ENCODE results near the gene HPSE2.

HPSE2 gene

DNA sequence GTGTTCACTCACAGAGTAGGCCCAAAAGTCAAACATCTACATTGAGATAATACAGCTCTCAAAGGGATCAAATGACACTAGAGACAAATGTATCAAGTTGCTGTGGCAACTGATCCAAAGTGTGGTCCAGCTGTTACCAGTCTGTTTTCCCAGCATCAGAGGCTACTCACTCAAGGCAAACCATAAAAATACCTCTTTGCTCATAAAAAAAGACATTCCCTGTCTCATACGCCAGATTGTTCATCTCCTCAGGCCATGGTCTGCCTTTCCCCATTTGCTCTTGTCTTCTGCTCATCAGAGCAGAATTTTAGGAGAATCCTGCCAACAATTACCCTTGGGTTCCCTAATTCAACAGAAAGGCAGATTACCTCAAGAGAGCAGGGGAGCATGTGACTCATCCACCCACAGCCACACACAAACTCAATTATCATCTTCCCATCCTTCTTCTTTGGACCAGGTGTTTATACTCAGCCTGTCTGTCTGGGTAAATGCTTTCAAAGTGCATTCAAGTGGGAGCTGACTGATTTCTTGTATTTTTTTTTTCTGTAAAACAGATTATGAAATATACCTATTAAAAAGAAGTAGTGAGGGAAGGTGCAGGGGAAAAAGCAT, 562.4 kb downstream of the HPSE2 start:
- DNase-seq = no peak
- TF ChIP-seq, protein P1, sequence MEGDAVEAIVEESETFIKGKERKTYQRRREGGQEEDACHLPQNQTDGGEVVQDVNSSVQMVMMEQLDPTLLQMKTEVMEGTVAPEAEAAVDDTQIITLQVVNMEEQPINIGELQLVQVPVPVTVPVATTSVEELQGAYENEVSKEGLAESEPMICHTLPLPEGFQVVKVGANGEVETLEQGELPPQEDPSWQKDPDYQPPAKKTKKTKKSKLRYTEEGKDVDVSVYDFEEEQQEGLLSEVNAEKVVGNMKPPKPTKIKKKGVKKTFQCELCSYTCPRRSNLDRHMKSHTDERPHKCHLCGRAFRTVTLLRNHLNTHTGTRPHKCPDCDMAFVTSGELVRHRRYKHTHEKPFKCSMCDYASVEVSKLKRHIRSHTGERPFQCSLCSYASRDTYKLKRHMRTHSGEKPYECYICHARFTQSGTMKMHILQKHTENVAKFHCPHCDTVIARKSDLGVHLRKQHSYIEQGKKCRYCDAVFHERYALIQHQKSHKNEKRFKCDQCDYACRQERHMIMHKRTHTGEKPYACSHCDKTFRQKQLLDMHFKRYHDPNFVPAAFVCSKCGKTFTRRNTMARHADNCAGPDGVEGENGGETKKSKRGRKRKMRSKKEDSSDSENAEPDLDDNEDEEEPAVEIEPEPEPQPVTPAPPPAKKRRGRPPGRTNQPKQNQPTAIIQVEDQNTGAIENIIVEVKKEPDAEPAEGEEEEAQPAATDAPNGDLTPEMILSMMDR (IDR thresholded peaks at IDR 0.05; ENCODE audit: low read depth, low read length) = no peak
- Histone ChIP-seq H3K27me3 (ENCODE audit: insufficient read depth, low read depth, severe bottlenecking) (peaks cover 54% of the 10 kb centered on the region), H3K27ac (no peak overlapping the region), H3K4me3 (ENCODE audit: low read depth, low read length) (no peak overlapping the region), H3K9me3 (ENCODE audit: severe bottlenecking) (no peaks in the 10 kb centered on the region), H3K36me3 (no peaks in the 10 kb centered on the region)

- Histone ChIP-seq H3K27ac (no peak overlapping the region), H3K4me3 (ENCODE audit: low read depth, low read length) (no peak overlapping the region), H3K27me3 (ENCODE audit: insufficient read depth, low read depth, severe bottlenecking) (peaks cover 53% of the 10 kb centered on the region), H3K36me3 (no peaks in the 10 kb centered on the region), H3K9me3 (ENCODE audit: severe bottlenecking) (peaks cover 13% of the 10 kb centered on the region)
- TF ChIP-seq, protein P1 (IDR thresholded peaks at IDR 0.05; ENCODE audit: low read depth, low read length) = no peak
- no peak for DNase-seq
Observed at GRCh38 chr10:98667081-98667480, 568.6 kb downstream of the HPSE2 start.

GRCh38 chr10:98666276-98666675, 569.4 kb downstream of the HPSE2 start:
- no peak overlapping the region for H3K27ac ChIP-seq
- H3K27me3 ChIP-seq (ENCODE audit: insufficient read depth, low read depth, severe bottlenecking) = peaks cover 53% of the 10 kb centered on the region
- no peak for DNase-seq
- H3K4me3 ChIP-seq (ENCODE audit: low read depth, low read length) = no peak overlapping the region
- peaks cover 13% of the 10 kb centered on the region for H3K9me3 ChIP-seq (ENCODE audit: severe bottlenecking)
- TF ChIP-seq, protein P1 (IDR thresholded peaks at IDR 0.05; ENCODE audit: low read depth, low read length) = no peak
- no peaks in the 10 kb centered on the region for H3K36me3 ChIP-seq

DNA sequence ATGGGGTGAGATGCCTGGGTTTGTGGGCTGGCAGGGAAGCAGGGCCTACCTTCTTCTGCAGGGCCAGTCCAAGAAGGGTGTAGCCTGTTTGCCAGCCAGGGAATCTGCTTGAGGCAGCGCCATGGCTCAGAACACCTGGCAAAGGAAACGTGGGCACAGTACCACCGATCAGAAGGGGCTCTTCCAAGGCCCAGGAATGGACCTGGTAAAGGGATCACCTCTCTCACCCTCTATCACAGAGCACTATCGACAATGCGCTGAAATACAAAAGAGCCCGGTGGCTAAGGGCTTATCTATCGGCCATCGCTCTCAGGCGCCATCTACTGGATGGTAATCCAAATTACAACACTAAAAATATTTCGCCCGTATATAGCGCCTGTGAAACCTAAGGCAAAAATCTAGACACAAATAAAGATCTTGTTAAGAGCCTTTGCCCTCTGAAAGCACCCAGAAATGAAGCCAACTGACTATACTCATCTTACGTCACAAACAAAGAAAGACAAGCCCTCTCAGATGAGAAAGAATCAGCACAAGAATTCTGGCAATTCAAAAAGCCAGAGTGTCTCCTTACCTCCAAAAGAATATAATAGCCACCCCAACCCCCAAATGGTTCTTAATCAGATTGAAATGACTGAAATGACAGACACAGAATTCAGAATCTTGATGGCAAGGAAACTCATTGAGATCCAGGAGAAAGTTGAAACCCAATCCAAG, 571.2 kb downstream of the HPSE2 start:
- no peak overlapping the region for H3K4me3 ChIP-seq (ENCODE audit: low read depth, low read length)
- TF ChIP-seq, protein P1 (IDR thresholded peaks at IDR 0.05; ENCODE audit: low read depth, low read length) = peak; percentile 60
- H3K27me3 ChIP-seq (ENCODE audit: insufficient read depth, low read depth, severe bottlenecking) = peaks cover 45% of the 10 kb centered on the region
- H3K36me3 ChIP-seq = no peaks in the 10 kb centered on the region
- H3K27ac ChIP-seq = no peak overlapping the region
- peak; percentile 16 for DNase-seq
- H3K9me3 ChIP-seq (ENCODE audit: severe bottlenecking) = peaks cover 13% of the 10 kb centered on the region

DNA sequence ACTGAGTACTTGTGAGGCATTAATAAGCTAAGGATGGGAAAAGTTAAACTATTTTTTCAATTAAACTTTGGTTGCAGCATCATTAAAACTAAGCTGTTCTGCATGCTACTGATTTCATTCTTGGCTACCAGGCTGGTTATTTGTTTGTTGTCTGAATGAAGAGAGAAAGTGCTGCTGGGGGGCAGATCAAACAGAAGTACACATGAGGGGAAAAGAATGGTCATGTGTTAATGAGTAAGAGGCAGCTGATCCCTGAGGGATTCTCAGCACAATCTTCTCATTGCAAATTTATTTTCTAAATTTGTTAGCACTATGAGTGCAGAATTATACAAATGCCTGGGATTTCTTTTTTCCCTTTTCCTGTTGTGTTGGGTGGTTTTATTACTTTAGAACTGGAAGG, 575.7 kb downstream of the HPSE2 start:
- Histone ChIP-seq H3K27me3 (ENCODE audit: insufficient read depth, low read depth, severe bottlenecking) (peaks cover 38% of the 10 kb centered on the region), H3K27ac (no peak overlapping the region), H3K4me3 (ENCODE audit: low read depth, low read length) (no peak overlapping the region), H3K36me3 (no peaks in the 10 kb centered on the region), H3K9me3 (ENCODE audit: severe bottlenecking) (peaks cover 5% of the 10 kb centered on the region)
- no peak for DNase-seq
- TF ChIP-seq, protein P1 (IDR thresholded peaks at IDR 0.05; ENCODE audit: low read depth, low read length) = no peak

Data from WERI-Rb-1 (cell line).